GM12874 (cell line): ENCODE measurements around the gene JAKMIP2.

Source experiments
- CTCF ChIP-seq: IDR thresholded peaks from 2 replicates; pipeline ENCODE4 v1.5.1; 2011; ENCODE audit warnings: low read depth, mild to moderate bottlenecking, control low read depth, low read length, moderate library complexity; ENCODE audit not compliant: insufficient read depth

Gene JAKMIP2

DNA sequence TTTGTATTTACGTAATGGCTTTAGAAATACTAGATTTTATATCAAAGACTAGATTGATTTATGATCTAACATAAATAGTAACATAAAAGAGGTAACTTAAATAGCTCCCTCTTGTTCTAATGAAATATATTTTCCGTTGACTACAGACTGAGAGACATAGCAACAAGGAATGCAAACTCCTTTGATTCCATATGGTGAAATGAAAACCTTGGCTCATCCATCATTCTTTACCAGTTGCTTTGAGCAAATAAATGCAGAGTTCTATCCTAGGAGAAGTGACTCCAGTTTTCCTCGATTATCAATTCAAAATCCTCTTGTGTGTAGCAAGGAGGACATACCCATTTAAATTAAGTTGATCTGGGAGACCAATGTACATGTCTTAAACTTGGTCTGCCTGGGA lies 18.0 kb upstream of the JAKMIP2 start:
- no peak for TF ChIP-seq CTCF

- no peak for TF ChIP-seq CTCF
These were observed 14.2 kb upstream of the JAKMIP2 start for GRCh38 chr5:147796556-147797308.

DNA sequence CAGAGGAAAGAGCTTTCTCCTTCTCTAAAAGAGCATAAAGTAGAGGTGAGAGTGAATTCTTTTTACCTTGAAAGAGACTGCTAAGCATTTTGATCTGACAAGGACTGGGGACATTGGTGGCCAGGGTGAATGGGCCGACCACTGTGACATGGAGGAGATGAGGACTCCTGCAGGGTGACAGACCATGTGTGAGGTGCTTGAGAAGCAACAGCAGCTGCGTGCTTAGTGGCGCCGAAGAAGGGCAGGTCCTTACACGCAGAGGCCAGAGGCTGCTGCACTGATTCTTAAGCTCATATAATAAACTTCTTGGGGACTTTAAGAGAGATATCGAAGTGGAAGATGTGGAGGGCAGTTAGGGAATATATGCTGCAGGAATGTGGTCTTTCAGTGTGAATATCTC lies 8.7 kb upstream of the JAKMIP2 start:
- TF ChIP-seq CTCF, result no peak

DNA sequence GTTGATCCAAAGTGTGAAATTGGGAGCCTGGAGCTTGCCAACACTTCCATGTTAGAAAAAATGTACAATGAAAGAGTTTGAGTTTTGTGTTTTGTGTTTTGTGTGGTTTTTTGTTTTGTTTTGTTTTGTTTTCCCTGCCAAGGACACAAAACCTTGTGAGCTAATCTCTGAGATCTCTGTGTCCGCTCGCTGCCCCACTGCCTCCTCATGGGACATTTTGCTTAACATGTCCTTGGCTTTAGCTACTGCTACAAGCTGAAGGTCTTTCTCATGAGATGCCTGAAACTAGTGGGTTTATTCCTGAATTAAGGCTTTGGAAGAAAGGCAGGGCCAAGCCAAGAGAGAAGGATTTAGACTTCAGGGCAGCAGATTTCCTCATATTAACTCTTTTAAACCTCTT lies 7.3 kb upstream of the JAKMIP2 start:
- TF ChIP-seq CTCF, result no peak

DNA sequence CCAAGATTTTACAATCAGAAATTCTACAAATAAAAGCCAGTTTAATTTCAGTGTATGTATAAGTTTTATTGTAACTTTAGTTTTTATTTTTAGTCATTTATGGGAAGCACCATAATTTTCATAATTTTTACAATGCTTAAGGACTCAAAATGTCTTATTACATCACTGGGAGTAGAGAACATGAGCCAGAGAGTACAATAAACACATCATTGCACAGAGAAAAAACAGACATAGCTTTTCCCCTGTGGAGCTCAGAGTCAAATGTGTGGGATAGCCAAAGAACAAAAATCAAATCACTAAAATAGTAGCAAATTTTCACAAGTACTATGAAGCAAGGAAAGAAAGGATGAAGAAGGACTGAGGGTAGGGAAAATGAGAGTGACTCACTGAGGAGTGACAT lies 5.5 kb upstream of the JAKMIP2 start:
- TF ChIP-seq CTCF, result no peak

GRCh38 chr5:147786142-147786541 lies 3.6 kb upstream of the JAKMIP2 start:
- no peak for TF ChIP-seq CTCF

GRCh38 chr5:147784146-147784987 lies 1.8 kb upstream of the JAKMIP2 start:
- no peak for TF ChIP-seq CTCF
